ENCODE measurements around the gene GNA15.

GNA15 gene

DNA sequence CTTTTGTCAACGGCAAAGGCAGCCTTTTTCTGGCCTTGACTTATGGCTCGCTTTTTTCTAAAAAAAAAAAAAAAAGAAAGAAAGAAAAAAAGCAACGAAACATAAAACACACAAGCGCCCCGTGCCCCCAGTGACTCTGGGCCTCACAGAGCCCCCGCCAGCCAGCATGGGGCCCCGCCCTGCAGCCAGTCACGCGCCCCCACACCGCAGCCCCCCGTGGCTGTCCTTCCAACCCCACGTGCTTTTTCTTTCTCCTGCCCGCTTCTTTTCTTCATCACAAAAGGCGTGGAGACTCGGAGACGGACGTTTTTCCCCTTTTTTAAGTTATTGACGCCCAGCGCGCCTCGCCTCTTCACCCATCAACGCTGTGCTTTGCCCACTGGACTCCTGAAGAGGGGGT lies 14.4 kb upstream of the GNA15 start:
- DNase-seq (ENCODE audit: low read depth in 3 of 3), result no peak

DNA sequence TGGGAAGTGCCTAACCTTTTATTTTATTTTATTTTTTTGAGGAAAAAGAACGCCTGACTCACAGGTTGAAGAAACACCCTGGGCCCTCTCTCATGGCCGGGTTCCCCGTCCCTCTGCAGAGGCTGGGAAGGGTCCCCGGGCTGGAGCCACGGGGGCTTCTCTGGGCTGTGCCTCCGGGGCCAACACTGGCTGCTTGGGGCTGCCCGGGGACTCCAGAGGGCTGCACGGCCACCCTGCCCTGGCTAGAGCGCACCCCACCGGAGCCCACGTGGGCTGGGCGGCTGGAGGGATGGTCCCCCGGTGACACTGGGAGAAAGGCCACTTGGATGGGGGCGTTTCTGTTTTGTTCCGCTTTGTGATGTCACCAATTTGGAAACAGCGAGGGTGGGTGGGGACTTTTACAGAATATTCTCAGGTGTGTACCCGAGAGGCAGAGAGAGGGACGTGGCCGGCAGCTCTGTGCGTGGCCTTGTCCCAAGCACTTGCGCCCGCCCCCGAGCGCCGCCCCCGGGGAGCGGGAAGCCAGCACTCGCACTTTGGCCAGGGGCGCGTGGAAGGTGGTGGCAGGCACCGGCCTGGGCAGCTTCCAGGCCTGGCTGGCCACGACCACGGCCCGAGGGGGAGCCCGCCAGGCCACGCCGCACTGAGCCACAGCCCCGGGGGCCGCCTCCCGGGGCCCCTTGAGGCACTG lies 13.9 kb upstream of the GNA15 start:
- DNase-seq (ENCODE audit: low read depth in 3 of 3), result no peak

DNA sequence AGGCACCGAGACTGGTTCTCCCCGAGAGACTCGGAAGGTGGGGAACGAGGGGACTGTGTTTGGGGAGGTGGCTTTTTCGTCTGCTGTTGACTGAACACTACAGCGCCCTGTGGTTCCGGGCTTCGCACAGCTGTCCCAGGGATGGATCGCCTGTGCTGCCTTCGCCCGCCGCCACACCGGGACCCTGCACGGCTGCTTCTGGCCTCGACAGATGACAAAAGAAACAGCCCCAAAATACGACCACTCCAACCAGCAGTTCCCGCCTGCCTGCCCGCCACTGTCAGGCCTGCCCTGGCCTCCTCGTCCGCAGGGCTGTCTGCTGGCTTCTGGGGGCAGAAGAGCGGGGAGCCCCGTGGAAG lies 13.3 kb upstream of the GNA15 start:
- no peak for DNase-seq (ENCODE audit: low read depth in 3 of 3)

DNA sequence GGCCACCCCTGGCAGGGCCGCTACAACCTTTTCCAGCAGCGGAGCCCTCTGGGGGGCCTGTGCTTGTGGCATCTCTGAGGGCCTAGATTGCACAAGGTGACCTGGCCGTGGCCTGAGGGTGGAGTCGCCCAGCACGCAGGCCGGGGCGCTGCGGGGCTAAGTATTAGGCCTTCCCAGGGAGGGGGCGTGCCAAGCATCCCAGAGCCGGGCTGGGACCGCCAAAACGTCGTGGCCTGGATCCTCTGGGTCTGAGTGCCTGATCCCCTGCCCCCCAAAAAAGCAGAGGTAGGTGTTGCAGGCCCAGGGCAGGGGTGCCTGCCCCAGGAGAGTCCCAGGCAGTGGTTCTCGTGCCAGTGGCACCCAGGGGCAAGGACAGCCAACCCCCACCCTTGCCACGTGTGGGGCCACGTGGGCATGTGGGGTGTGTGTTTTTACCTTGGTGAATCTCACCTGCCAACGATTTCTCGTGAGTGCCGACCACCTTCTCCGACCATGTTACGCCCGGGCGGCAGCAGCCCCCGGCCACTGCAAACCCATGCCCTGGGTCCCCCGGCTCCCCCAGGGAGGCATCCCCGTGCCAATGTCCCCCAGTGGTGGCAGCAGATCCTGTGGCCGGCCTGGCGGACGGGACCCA lies 12.6 kb upstream of the GNA15 start:
- DNase-seq (ENCODE audit: low read depth in 3 of 3), result no peak

DNA sequence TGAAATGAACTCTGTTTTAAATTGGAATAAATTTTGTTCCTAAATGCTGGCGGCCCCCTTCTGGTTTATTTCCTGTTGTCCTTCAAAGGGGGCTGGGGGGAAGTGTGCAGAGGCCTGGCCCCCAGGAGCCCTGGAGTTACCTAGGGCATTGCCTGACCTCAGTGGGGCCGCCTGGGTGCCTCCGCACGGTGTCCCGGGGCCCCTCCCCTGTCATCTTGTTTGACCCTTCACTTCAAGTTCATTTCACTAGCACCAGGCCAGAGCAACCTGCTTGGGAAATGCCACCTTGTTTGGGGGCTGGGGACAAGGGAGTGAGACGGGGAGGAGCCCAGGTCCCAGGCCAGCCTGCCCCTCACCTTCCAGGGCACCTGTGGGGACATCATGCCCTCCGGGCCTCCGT lies 11.9 kb upstream of the GNA15 start:
- no peak for DNase-seq (ENCODE audit: low read depth in 3 of 3)

DNA sequence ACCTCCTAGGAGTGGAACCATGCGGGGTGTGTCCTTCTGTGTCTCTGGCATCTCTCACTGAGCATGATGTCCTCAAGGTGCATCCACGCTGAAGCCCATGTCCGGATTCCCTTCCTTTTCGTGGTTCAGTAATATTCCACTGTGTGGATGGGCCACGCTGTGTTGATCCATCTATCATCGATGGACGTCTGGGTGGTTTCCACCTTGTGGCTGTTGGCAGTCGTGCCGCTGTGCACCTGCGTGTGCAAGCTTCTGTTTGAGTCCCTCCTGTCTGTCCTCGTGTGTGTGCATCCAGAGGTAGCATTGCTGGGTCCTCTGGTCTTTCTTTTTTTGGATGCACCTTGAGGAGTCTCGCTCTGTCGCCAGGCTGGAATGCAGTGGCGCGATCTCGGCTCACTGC lies 11.2 kb upstream of the GNA15 start:
- no peak for DNase-seq (ENCODE audit: low read depth in 3 of 3)

DNA sequence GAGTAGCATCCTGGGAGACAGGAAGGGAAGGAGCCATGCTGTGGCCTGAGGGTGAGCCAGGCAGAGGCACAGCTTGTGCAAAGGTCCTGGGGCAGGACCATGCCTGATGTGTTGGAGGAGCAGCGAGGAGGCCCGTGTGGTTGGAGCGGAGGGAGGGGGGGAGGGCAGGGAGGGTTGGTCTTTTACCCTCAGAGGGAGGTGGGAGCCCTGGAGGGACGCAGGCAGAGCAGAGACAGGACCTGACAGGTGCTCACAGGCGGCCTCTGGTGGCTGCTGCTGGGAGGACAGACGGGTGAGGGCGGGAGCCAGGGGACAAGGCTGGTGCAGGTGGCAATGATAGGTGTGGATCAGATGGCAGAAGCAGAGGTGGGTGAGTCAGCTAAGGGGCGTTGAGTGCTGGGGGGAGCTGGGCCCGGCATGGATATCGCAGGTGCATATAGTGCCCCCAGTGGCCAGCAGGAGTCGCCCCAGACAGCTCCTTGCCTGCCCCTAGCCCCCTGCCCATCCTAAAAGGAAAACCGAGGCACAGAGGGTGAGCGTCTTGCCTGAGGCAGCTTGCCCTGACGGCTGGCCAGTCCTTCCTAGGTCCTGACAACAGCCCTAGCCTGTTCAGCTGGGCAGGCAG lies 9.8 kb upstream of the GNA15 start:
- DNase-seq (ENCODE audit: low read depth in 3 of 3), result peak; percentile 53 to 66 (median 59)

DNA sequence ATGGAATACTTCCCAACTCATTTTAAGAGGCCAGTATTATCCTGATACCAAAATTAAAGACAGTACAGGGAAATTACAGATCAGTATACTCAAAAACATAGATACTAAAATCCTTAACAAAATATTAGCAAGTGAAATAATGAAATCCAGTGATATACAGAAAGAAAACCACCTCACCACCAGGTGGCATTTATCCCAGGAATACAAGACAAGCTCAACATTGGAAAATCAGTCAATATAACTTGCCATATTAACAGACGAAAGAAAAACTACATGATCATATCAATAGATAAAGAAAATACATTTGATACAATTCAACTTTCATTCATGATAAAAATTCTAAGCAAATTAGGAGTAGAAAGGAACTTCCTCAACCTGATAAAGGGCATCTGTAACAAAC lies 6.7 kb upstream of the GNA15 start:
- DNase-seq (ENCODE audit: low read depth in 3 of 3), result no peak

DNA sequence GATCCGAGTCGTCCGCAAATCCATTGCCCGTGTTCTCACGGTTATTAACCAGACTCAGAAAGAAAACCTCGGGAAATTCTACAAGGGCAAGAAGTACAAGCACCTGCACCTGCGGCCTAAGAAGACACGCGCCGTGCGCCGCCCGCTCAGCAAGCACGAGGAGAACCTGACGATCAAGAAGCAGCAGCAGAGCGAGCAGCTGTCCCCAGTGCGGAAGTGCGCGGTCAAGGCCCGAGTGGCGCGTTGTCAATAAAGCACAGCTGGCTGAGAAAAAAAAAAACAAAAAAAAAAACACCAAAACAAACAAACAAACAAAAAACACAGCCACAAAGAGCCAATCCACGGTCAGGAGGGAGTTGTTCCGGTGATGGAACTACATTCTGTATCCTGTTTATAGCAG lies 4.7 kb upstream of the GNA15 start:
- DNase-seq (ENCODE audit: low read depth in 3 of 3), result no peak

DNA sequence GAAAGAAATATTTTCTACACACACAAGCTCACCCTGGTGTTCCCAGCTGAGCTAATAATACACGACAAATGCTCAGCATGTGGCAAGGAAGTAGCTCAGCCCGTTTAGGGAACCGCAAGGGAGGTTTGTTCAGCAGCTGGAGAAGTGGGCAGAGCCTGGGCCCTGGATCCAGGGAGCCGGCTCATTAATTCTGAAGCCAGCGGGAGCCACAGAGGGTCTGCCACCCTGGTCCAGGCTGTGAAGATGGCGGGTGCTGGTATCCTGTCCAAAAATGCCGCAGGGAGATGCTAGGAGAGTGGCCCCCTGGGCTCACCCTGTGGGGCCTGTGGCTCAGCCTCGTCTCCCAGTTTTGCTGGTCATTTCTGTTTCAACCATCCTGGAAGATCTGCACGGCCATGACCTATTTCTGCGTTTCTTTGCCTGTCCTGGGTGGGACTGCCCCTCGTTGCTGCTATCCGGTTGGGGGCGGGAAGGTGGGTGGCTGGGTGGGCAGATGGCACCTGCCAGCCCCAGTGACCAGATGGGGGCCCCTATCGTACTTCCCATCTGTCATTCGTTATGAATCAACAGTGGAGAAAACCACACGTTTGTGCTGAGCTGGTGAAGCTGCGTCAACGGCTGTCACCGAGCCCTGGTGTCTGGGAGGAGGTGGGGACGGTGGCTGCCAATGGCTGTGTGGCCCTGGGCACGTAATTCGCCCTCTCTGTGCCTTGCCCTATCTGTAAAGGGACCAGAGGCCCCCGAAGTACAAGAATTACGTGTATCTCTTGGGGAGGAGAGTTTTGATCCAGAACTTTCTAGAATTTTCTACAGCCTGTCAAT lies 2.7 kb upstream of the GNA15 start:
- DNase-seq (ENCODE audit: low read depth in 3 of 3), result peak; percentile 53 to 61 (median 56)

DNA sequence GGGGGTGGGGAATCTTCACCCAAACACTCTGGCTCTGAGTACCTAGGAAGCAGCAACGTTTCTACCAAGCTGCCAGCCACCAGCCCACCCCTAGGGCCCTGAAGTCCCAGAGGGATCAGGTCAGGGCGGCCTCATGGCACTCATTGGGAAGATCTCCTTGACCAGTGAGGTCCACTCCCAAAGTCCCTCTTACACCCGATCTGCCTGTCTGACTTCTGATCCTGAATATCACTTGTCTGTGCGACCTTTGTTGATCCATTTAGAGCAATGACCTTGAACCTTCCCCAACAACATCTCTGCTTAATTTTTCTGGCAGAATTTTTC lies 2.1 kb upstream of the GNA15 start:
- DNase-seq (ENCODE audit: low read depth in 3 of 3), result no peak

DNA sequence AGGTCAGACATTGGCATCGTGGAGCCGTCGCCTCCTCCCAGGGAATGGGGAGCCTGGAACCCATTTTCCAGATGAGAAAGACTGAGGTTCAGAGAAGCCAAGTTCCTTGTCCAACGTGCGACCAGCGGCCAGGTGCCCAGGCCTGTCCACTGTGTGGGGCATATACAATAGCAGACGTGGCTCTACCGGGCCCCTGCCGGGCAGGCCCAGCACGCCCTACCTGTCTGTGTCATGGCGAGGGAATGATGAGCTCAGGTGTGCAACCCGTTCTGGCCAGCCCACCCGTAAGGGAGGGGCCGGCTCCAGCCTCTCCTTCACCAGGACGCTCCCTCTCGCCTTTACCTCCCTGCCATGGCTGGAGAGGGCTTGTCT lies 837 bp downstream of the GNA15 start:
- no peak for DNase-seq (ENCODE audit: low read depth in 3 of 3)

DNA sequence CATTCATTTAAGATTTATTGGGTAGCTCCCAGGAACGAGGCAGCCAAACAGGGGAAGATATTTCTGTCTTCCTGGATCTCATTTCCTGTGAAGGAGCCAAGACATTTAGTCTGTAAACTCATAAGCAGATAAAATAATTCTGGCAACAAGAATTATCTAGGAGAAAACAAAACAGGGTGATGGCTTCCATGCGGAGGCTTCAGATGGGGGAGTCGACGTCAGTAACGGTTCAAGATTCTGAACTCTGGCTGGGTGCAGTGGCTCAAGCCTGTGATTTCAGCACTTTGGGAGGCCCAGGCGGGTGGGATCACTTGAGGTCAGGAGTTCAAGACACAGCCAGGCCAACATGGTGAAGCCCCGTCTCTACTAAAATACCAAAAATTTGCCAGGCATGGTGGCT lies 1.3 kb downstream of the GNA15 start:
- DNase-seq (ENCODE audit: low read depth in 3 of 3), result no peak

DNA sequence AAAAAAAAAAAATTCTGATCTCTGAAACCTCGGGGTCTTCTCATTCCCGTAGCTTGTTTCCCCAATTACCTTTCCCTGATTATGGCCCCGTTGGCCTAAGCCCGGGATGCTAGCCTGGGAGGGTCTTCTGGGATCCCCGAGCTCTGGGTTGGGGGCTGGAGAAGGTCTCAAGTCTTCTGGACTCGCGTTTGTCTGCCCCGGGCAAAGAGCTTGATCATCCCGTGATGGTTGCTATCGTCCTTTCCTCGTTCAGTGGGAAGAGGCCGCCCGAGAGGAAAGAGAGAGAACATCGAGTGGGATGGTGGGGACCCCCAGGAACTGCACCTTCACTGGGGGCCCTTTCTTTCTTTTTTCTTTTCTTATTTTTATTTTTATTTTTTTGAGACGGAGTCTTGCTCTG lies 2.4 kb downstream of the GNA15 start:
- DNase-seq (ENCODE audit: low read depth in 3 of 3), result no peak

DNA sequence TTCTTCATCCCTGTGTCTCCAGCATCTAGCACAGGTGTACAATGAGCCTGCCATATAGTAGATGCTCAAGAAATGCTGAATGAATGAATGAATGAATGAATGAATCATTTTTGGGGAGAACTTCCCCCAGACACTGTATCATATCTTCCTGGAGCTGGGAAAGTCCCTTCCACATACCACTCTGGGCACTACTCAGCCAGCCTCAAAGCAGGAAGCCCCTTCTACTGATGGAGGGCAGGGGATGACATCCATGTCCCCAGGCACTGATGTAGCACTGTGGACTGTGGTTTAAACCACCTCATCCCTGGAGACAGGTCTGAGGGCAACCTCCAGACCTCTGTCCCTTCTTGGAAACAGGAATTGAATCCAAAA lies 4.8 kb downstream of the GNA15 start:
- DNase-seq (ENCODE audit: low read depth in 3 of 3), result no peak

DNA sequence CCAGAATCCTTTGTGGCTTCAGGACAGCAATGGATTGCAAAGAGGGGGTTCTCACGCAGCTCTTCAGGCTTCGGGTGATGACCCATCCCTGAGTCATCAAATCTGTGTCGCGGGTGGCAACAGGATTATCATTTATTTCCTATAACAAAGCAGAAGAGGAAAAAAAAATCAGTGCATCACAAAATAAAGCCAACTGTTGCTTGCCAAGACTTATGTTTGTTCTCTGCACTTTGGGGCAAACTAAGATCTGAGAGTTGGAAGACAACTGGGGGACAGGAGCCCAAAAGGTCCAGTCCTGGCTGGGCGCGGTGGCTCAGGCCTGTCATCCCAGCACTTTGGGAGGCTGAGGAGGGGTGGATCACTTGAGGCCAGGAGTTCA lies 6.4 kb downstream of the GNA15 start:
- peak in 2 of 3 experiments; percentile 38 to 51 for DNase-seq (ENCODE audit: low read depth in 3 of 3)

DNA sequence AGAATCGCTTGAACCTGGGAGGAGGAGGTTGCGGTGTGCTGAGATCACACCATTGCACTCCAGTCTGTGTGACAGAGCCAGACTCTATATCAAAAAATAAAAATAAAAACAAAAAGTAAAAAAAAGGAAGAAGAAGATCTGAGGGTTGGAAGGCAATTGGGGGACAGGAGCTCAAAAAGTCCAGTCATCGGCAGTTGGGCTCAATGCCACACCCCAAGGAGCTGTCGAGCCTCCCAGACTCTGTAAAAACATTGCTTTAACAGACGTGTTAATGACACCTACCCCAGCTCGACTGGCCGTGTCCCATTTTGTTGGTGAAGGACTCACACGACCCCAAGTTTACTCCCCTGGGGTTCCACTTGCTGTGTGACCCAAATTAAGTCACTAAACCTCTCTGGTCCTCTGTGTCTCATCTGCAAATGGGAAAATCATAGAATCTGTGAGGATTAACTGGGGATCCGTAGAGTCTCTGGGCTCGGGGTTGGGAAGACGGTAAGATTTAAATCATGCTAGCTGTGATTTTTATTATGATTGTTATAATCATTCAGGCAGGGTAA lies 7.0 kb downstream of the GNA15 start:
- DNase-seq (ENCODE audit: low read depth in 3 of 3), result no peak

DNA sequence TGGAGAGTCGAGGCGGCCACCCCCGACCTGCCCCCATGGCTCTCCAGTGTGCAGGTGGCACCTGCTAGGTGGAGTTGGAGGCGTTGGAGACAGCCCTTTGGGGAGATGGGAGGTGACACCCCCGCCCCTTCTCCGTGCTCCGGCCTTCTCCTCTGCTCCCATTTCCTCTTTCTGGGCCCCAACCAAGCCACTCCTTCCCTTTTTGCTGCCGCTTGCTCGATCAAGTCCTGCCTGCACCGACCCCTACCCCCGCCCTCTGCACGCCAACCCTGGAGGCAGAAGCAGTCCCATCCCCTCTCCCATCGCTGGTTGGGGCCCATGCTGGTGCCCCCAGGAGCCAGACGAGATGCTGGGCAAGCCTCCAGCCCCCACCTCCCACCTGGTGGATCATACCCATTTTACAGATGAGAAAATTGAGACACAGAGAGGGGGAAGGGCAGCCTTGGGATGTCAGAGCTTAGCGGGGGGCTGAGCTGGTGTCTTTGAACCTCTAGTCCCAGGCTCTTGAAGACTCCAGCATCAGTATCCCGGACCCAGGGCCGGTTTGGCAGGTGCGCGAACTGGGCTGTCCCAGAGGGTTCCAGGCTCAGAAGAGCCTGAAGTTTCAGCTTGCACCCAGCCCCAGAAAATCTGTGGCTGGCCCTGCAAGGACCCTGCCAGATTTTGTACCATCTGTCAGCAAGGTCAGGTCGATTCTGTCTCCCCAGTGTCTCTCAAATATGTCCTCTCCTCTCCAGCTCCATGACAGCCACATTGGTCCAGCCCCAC lies 10.3 kb downstream of the GNA15 start:
- DNase-seq (ENCODE audit: low read depth in 3 of 3), result no peak

DNA sequence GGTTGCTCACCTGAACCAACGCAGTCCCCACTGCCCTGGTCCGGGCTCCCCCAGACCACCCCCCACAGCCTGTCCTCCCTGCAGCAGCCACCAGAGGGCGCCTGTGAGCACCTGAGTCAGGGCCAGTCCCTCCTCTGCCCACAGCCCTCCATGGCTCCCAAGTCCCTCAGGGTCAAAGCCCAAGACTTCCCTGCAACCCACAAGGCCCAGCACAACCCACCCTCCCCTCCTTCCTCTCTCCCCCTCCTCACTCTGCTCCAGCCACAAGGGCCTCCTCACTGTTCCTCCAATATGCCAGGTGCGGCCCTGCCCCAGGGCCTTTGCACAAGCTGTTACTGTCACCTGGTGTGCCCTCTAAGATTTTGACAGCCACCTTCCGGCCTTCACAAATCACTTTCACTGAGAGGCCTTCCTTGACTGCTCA lies 10.9 kb downstream of the GNA15 start:
- peak; percentile 48 to 53 (median 53) for DNase-seq (ENCODE audit: low read depth in 3 of 3)

DNA sequence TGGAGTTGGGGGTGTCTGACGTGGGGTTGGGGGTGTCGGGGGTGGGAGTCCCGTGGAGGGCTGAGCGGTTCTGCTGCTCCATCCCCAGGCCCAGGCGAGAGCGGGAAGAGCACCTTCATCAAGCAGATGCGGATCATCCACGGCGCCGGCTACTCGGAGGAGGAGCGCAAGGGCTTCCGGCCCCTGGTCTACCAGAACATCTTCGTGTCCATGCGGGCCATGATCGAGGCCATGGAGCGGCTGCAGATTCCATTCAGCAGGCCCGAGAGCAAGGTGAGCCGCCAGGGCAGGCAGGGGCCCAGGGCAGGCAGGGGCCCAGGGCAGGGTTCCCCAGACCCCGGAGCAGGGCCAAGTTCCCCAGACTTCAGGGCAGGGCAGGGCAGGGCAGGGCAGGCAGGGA lies 12.7 kb downstream of the GNA15 start:
- no peak for DNase-seq (ENCODE audit: low read depth in 3 of 3)

DNA sequence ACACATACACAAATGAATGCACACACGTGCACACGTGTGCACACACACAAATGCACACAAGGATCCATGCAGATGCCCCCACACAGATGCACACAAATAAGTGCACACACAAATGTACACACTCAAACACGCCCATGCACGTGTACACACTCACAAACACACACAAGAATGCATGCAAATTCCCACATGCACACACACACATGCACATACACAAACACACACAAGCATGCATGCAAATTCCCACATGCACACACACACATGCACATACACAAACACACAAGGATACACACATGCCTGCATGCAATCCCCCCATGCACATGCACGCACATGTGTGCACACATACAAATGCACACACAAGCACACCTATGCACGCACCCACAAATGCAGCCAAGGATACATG lies 13.3 kb downstream of the GNA15 start:
- DNase-seq (ENCODE audit: low read depth in 3 of 3), result no peak
